ENCODE measurements around the gene ERVH48-1.
A peak's percentile ranks its signal among the peaks of the same experiment; 100 is the strongest.

ERVH48-1 gene

GRCh38 chr21:42883921-42884320 is 41.5 kb downstream of the ERVH48-1 start:
- H3K27ac ChIP-seq (ENCODE audit: extremely low read depth, low read depth, low read length), result no peak overlapping the region
- peaks cover 0 to 6% of the 10 kb centered on the region in 2 experiments; a peak in 2 of 3 replicates for H3K36me3 ChIP-seq (ENCODE audit: control insufficient read depth in 2 of 2, insufficient read depth in 1 of 2, low read length in 2 of 2)
- H3K9me3 ChIP-seq (ENCODE audit: control insufficient read depth, insufficient read depth, low read depth, low read length), result no peaks in the 10 kb centered on the region
- ChIA-PET POLR2A (interaction anchor here (1.3 kb wide), 1 partner anchor 9 kb away, joined by 5 read pairs; the partner anchor contains the start of gene NDUFV3), CTCF (no interaction called here)
- no peak overlapping the region for H3K4me3 ChIP-seq (ENCODE audit: low read depth, low read length)
- no peaks in the 10 kb centered on the region for H3K4me1 ChIP-seq (ENCODE audit: control insufficient read depth, insufficient read depth, low read length)
- TF ChIP-seq ZNF146 (tag by site-specific recombination; IDR thresholded peaks at IDR 0.05) (peak; percentile 98), ZNF529 (tag by site-specific recombination; IDR thresholded peaks at IDR 0.05; ENCODE audit: insufficient replicate concordance) (no peak)

- no peaks in the 10 kb centered on the region for H3K4me1 ChIP-seq (ENCODE audit: control insufficient read depth, insufficient read depth, low read length)
- H3K27ac ChIP-seq (ENCODE audit: extremely low read depth, low read depth, low read length), result no peak overlapping the region
- TF ChIP-seq ZNF623 (tag by site-specific recombination; IDR thresholded peaks at IDR 0.05), result no peak
- TF ChIP-seq ZNF580 (tag by site-specific recombination; IDR thresholded peaks at IDR 0.05), result no peak
- TF ChIP-seq REPIN1 (tag by site-specific recombination; IDR thresholded peaks at IDR 0.05; ENCODE audit: low read depth), result no peak
- no peak for TF ChIP-seq ZNF391 (tag by site-specific recombination; IDR thresholded peaks at IDR 0.05; ENCODE audit: borderline replicate concordance, low read depth)
- TF ChIP-seq ZNF37A (tag by site-specific recombination; IDR thresholded peaks at IDR 0.05), result no peak
- TF ChIP-seq YY2 (tag by site-specific recombination; IDR thresholded peaks at IDR 0.05), result no peak
- no peak for TF ChIP-seq ZNF138 (tag by site-specific recombination; IDR thresholded peaks at IDR 0.05; ENCODE audit: borderline replicate concordance)
- TF ChIP-seq ZNF610 (tag by site-specific recombination; IDR thresholded peaks at IDR 0.05; ENCODE audit: borderline replicate concordance), result no peak
- no peak for TF ChIP-seq ZNF426 (tag by site-specific recombination; IDR thresholded peaks at IDR 0.05)
- TF ChIP-seq ZBTB8A (tag by site-specific recombination; IDR thresholded peaks at IDR 0.05), result no peak
- no peak for TF ChIP-seq SALL2 (tag by site-specific recombination; IDR thresholded peaks at IDR 0.05; ENCODE audit: borderline replicate concordance)
- TF ChIP-seq MYNN (tag by site-specific recombination; IDR thresholded peaks at IDR 0.05; ENCODE audit: borderline replicate concordance), result no peak
- no peak for TF ChIP-seq PRDM4 (tag by site-specific recombination; IDR thresholded peaks at IDR 0.05)
- no peak for TF ChIP-seq REST (tag by site-specific recombination; IDR thresholded peaks at IDR 0.05)
- no peak for TF ChIP-seq ZNF629 (tag by site-specific recombination; IDR thresholded peaks at IDR 0.05)
- no peak for TF ChIP-seq ZNF2 (tag by site-specific recombination; IDR thresholded peaks at IDR 0.05)
- H3K4me3 ChIP-seq (ENCODE audit: low read depth, low read length), result no peak overlapping the region
- POLR2A ChIA-PET, result interaction anchor here (1.1 to 2.5 kb wide), 2 partner anchors 10 to 13 kb away, joined by 4 to 23 read pairs; partner anchors contain the start of gene NDUFV3
- CTCF ChIA-PET, result interaction anchor here (0.7 kb wide), 1 partner anchor 10 kb away, joined by 5 read pairs; no protein-coding TSS in a partner anchor
- peaks cover 18% of the 10 kb centered on the region in 2 experiments; a peak in 2 of 3 replicates for H3K36me3 ChIP-seq (ENCODE audit: control insufficient read depth in 2 of 2, insufficient read depth in 1 of 2, low read length in 2 of 2)
- no peaks in the 10 kb centered on the region for H3K9me3 ChIP-seq (ENCODE audit: control insufficient read depth, insufficient read depth, low read depth, low read length)
These were observed 45.1 kb downstream of the ERVH48-1 start for GRCh38 chr21:42880352-42880751.

All from HEK293 (cell line).